Stimulated activated effector memory CD8-positive, alpha-beta T cell treated with anti-CD3 and anti-CD28 coated beads, Interleukin-12 subunit alpha, Interleukin-12 subunit beta, amount 100 ng/mL, for 72 hours (primary cell): ENCODE data around the gene DDIT3.
A peak's percentile ranks its signal among the peaks of the same experiment; 100 is the strongest.
"Not testable (repeated sequence)": the region's sequence is repeated elsewhere in the genome, so short reads cannot be mapped to it uniquely, and the experiment has no call there.

Experiments
- ATAC-seq: fragments of 150-1000 bp; cut with Tn5 transposase; 2 replicates; pipeline ENCODE4 v1.10.0; 2021
- DNase-seq, 2 donors: peaks; one replicate each; pipeline ENCODE4 v3.0.0; 2021 to 2022; ENCODE audit warnings: low spot score in 2 of 2
- H3K27ac Mint-ChIP-seq: one replicate; pipeline ENCODE4 v1.8.0; 2022; ENCODE audit warnings: mild to moderate bottlenecking, mixed read lengths
- H3K36me3 Mint-ChIP-seq: one replicate; pipeline ENCODE4 v1.8.0; 2022; ENCODE audit warnings: mild to moderate bottlenecking, mixed read lengths
- H3K4me1 Mint-ChIP-seq: one replicate; pipeline ENCODE4 v1.8.0; 2022; ENCODE audit warnings: mixed read lengths
- H3K4me3 Mint-ChIP-seq: one replicate; pipeline ENCODE4 v1.8.0; 2022; ENCODE audit warnings: mild to moderate bottlenecking, mixed read lengths
- H3K9me3 Mint-ChIP-seq: one replicate; pipeline ENCODE4 v1.8.0; 2022; ENCODE audit warnings: mixed read lengths

Gene DDIT3

GRCh38 chr12:57514720-57515407, 5.5 kb downstream of the DDIT3 start:
- Mint-ChIP-seq H3K9me3 (no peaks in the 10 kb centered on the region), H3K27ac (no peak overlapping the region), H3K4me3 (no peak overlapping the region), H3K36me3 (peaks cover 100% of the 10 kb centered on the region), H3K4me1 (peaks cover 40% of the 10 kb centered on the region)
- no peak for DNase-seq
- ATAC-seq, result no peak

DNA sequence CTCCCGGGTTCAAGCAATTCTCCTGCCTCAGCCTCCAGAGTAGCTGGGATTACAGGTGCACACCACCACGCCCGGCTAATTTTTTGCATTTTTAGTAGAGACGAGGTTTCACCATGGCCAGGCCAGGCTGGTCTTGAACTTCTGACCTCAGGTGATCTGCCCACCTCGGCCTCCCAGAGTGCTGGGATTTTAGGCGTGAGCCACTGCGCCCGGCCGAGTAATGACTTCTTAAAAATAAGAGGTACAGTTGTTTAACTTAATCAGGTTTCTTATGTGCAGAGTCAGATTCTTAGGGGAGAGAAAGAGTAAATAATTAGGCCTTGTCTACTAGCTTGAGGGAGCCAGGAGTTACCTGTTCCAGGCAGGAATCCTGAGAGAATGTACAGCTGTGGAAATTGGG, 6.1 kb downstream of the DDIT3 start:
- not testable (repeated sequence) for H3K4me3 Mint-ChIP-seq, H3K27ac Mint-ChIP-seq, DNase-seq, H3K9me3 Mint-ChIP-seq, ATAC-seq
- Mint-ChIP-seq H3K4me1 (peaks cover 37% of the 10 kb centered on the region), H3K36me3 (peaks cover 100% of the 10 kb centered on the region)

- Mint-ChIP-seq H3K4me1 (peaks cover 31% of the 10 kb centered on the region), H3K27ac (peak overlapping the region; percentile 78), H3K36me3 (peaks cover 100% of the 10 kb centered on the region)
- H3K4me3 Mint-ChIP-seq, DNase-seq, ATAC-seq, H3K9me3 Mint-ChIP-seq: not testable (repeated sequence)
Measured at GRCh38 chr12:57513677-57514076, 6.6 kb downstream of the DDIT3 start.

DNA sequence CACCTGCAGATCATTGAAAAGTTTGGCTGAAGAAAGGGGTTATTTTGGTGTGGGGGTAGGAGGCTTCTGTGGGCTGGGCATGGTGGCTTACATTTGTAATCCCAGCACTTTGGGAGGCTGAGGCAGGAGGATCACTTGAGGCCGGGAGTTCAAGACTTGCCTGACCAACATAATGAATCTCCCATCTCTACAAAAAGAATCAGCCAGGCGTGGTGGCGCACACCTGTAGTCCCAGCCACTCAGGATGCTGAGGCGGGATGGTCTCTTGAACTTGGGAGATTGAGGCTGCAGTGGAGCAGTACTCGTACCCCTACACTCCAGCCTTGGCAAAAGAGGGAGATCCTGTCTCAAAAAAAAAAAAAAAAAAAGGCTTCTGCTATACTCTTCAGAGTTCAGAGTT, 7.0 kb downstream of the DDIT3 start:
- Mint-ChIP-seq H3K4me3 (no peak overlapping the region), H3K4me1 (peaks cover 27% of the 10 kb centered on the region), H3K36me3 (peaks cover 100% of the 10 kb centered on the region), H3K27ac (peak overlapping the region; percentile 78), H3K9me3 (no peaks in the 10 kb centered on the region)
- DNase-seq (no peak), ATAC-seq (no peak)

GRCh38 chr12:57512665-57513064, 7.6 kb downstream of the DDIT3 start:
- Mint-ChIP-seq H3K4me1 (peaks cover 21% of the 10 kb centered on the region), H3K36me3 (peaks cover 100% of the 10 kb centered on the region), H3K9me3 (no peaks in the 10 kb centered on the region), H3K4me3 (no peak overlapping the region), H3K27ac (peak overlapping the region; percentile 78)
- DNase-seq, result no peak
- no peak for ATAC-seq

DNA sequence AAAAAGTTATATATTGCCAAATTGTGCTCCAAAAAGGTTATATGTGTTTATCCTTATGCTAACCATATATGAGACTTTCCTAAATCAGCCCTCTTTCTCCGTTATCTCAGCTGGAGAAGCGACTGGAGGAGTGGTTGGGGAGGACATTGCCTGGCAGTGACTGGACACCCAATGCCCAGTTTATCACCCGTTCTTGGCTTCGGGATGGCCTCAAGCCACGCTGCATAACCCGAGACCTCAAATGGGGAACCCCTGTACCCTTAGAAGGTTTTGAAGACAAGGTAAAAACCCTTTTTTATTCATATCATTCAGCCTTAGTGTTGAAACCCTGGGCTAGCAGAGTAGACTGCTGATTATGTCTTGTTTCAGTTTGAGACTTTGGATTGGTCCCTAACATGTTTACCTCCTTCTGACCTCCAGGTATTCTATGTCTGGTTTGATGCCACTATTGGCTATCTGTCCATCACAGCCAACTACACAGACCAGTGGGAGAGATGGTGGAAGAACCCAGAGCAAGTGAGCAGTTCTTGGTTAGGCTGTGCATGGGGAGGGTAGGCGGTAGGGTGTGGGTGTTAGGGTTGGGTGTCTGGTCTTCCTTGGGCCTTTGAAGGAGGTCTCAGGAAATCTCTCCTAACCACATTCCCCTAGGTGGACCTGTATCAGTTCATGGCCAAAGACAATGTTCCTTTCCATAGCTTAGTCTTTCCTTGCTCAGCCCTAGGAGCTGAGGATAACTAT, 8.6 kb downstream of the DDIT3 start:
- Mint-ChIP-seq H3K4me3 (no peak overlapping the region), H3K4me1 (peaks cover 12% of the 10 kb centered on the region), H3K27ac (peak overlapping the region; percentile 78), H3K9me3 (no peaks in the 10 kb centered on the region), H3K36me3 (peaks cover 93% of the 10 kb centered on the region)
- ATAC-seq (no peak), DNase-seq (no peak)

- Mint-ChIP-seq H3K36me3 (peaks cover 93% of the 10 kb centered on the region), H3K4me1 (peaks cover 9% of the 10 kb centered on the region)
Measured at GRCh38 chr12:57511161-57511560, 9.2 kb downstream of the DDIT3 start.

DNA sequence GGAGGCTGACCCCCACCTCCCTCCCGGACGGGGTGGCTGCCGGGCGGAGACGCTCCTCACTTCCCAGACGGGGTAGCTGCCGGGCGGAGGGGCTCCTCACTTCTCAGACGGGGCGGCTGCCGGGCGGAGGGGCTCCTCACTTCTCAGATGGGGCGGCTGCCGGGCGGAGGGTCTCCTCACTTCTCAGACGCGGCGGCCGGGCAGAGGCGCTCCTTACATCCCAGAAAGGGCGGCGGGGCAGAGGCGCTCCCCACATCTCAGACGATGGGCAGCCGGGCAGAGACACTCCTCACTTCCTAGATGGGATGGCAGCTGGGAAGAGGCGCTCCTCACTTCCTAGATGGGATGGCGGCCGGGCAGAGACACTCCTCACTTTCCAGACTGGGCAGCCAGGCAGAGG, 12.5 kb downstream of the DDIT3 start:
- peaks cover 93% of the 10 kb centered on the region for H3K36me3 Mint-ChIP-seq
- not testable (repeated sequence) for ATAC-seq, H3K9me3 Mint-ChIP-seq, DNase-seq, H3K4me3 Mint-ChIP-seq, H3K27ac Mint-ChIP-seq, H3K4me1 Mint-ChIP-seq

More at GRCh38 chr12:57511161-57511560, 9.2 kb downstream of the DDIT3 start:
- ATAC-seq (no peak), DNase-seq (no peak)
- H3K27ac Mint-ChIP-seq, result peak overlapping the region; percentile 78
- H3K4me3 Mint-ChIP-seq, result no peak overlapping the region
- no peaks in the 10 kb centered on the region for H3K9me3 Mint-ChIP-seq

DNA sequence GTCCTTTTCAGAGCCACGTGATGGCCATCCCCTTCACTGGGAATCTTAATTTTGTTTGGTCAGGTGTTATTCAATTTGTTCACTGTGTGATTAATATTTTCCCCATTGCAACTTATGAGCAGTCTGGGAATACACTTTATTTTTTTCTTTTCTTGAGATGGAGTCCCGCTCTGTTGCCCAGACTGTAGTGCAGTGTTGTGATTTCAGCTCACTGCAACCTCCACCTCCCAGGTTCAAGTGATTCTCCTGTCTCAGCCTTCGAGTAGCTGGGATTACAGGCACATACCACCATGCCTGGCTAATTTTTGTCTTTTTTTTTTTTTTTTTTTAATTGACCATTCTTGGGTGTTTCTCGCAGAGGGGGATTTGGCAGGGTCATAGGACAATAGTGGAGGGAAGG, 13.8 kb downstream of the DDIT3 start:
- H3K36me3 Mint-ChIP-seq, result peaks cover 93% of the 10 kb centered on the region

DNA sequence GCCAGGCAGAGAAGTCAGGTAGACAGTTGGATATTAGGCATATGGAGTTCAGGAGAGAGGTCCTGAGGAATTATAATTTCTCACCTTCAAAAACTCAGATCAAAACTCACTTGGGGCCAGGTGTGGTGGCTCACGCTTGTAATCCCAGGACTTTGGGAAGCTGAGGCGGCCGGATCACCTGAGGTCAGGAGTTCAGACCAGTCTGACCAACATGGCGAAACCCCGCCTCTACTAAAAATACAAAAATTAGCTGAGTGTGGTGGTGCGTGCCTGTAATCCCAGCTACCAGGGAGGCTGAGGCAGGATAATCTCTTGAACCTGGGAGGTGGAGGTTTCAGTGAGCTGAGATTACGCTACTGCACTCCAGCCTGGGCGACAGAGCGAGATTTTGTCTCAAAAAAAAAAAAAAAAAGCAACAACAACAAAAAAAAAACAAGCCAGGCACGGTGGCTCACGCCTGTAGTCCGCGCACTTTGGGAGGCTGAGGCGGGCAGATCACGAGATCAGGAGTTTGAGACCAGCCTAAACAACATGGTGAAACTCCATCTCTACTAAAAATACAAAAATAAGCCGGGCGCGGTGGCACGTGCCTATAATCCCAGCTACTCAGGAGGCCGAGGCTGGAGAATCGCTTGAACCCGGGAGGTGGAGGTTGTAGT, 17.9 kb downstream of the DDIT3 start:
- not testable (repeated sequence) for H3K27ac Mint-ChIP-seq, DNase-seq, H3K4me1 Mint-ChIP-seq, ATAC-seq, H3K4me3 Mint-ChIP-seq, H3K9me3 Mint-ChIP-seq
- H3K36me3 Mint-ChIP-seq, result peaks cover 95% of the 10 kb centered on the region

More for the DNA sequence above, 13.8 kb downstream of the DDIT3 start:
- H3K27ac Mint-ChIP-seq, H3K4me3 Mint-ChIP-seq, DNase-seq, H3K4me1 Mint-ChIP-seq, H3K9me3 Mint-ChIP-seq, ATAC-seq: not testable (repeated sequence)

DNA sequence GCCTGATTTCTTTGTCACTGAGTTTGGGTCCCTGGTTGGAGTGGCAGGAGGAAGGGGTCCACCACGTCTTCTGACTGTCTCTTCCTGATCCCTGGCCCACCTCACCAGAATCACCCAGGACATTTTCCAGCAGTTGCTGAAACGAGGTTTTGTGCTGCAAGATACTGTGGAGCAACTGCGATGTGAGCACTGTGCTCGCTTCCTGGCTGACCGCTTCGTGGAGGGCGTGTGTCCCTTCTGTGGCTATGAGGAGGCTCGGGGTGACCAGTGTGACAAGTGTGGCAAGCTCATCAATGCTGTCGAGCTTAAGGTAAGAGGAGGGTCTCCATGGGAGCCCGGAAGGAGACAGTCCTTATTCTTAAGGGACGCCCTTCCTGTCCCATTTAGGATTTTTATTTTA, 20.1 kb downstream of the DDIT3 start:
- Mint-ChIP-seq H3K27ac (no peak overlapping the region), H3K9me3 (no peaks in the 10 kb centered on the region), H3K36me3 (peaks cover 100% of the 10 kb centered on the region), H3K4me1 (peaks cover 15% of the 10 kb centered on the region), H3K4me3 (no peak overlapping the region)
- no peak for ATAC-seq
- no peak for DNase-seq

GRCh38 chr12:57498571-57498970, 21.7 kb downstream of the DDIT3 start:
- Mint-ChIP-seq H3K27ac (peak overlapping the region; percentile 49), H3K9me3 (no peaks in the 10 kb centered on the region), H3K36me3 (peaks cover 99% of the 10 kb centered on the region), H3K4me1 (peaks cover 15% of the 10 kb centered on the region), H3K4me3 (no peak overlapping the region)
- DNase-seq (no peak), ATAC-seq (no peak)

- no peak overlapping the region for H3K4me3 Mint-ChIP-seq
- DNase-seq, result no peak
- H3K36me3 Mint-ChIP-seq, result peaks cover 97% of the 10 kb centered on the region
- H3K4me1 Mint-ChIP-seq, result peaks cover 15% of the 10 kb centered on the region
- peak overlapping the region; percentile 49 for H3K27ac Mint-ChIP-seq
- ATAC-seq, result no peak
- H3K9me3 Mint-ChIP-seq, result no peaks in the 10 kb centered on the region
Measured at GRCh38 chr12:57498132-57498502, 22.2 kb downstream of the DDIT3 start.

DNA sequence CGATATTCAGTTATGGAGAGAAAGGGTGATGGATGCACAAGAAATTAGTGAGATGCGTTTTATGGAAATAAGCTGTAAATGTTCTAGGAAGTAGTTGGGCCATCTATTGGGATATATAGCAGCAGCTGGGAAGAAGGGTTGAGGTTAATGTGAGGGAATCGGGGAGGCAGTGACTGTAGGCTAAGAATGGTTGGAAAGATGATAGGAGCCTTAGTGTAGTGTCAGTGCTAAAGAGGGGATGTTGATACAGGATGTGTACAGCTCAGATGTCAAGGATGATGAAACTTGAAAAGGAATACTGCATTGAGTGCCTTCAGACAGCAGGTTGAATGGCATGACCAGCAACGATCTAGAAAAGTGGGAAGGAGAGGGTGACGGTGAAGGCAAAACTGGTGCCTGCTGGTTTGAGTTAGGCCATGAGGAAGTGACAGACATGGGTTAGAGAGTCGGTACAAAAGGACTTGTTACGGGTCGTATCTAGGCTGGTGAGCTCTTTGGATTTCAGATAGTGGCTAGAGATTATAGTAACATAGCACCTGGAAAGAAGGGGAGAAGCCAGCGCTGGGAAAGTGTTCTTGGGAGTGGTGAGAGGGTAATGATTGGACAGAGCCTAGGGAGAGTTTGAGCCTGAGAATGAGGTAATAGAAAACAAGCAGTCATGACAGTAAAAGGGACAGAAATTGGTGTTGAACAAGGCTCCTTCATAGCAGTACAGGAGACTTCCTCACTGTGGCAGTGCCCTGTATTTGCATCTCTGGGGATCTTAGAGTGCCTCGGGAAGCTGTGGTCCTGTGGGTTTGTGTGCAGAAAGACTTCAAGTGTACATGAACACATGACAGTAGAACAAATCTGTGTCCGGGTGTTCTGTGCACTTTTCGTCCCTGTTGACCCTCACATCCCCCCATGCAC, 22.8 kb downstream of the DDIT3 start:
- H3K4me1 Mint-ChIP-seq, result peaks cover 21% of the 10 kb centered on the region
- DNase-seq (no peak), ATAC-seq (no peak)
- H3K36me3 Mint-ChIP-seq, result peaks cover 97% of the 10 kb centered on the region
- no peak overlapping the region for H3K4me3 Mint-ChIP-seq
- H3K27ac Mint-ChIP-seq, result peak overlapping the region; percentile 49
- no peaks in the 10 kb centered on the region for H3K9me3 Mint-ChIP-seq

- peaks cover 17% of the 10 kb centered on the region for H3K4me1 Mint-ChIP-seq
- H3K27ac Mint-ChIP-seq, result peak overlapping the region; percentile 36
- no peak overlapping the region for H3K4me3 Mint-ChIP-seq
- no peaks in the 10 kb centered on the region for H3K9me3 Mint-ChIP-seq
- H3K36me3 Mint-ChIP-seq, result peaks cover 97% of the 10 kb centered on the region
- DNase-seq (no peak), ATAC-seq (peak; percentile 59)
Measured at GRCh38 chr12:57496822-57497221, 23.5 kb downstream of the DDIT3 start.
